ENCODE measurements around the gene MMP14.

- TF ChIP-seq CREB1 (CRISPR knock-in tag; IDR thresholded peaks at IDR 0.05; ENCODE audit: low read depth) (no peak), EZH2 (IDR thresholded peaks at IDR 0.05; ENCODE audit: low read depth, unreplicated experiment) (no peak), JUNB (IDR thresholded peaks at IDR 0.05; ENCODE audit: unreplicated experiment) (no peak), CTCF (conservative IDR thresholded peaks at IDR 0.05; ENCODE audit: low read depth in 2 of 2) (no peak), ZNF331 (CRISPR knock-in tag; IDR thresholded peaks at IDR 0.05; ENCODE audit: low read depth) (no peak), EZH2phosphoT487 (IDR thresholded peaks at IDR 0.05; ENCODE audit: unreplicated experiment) (no peak), ETS1 (IDR thresholded peaks at IDR 0.05) (no peak)
These were observed 2.3 kb downstream of the MMP14 start for GRCh38 chr14:22838631-22839041.

All from GM23338 (cell line).